ENCODE data around the gene PSORS1C1. TPM values are rescaled to one million over a fixed set of nuclear protein-coding genes. Genes with fewer than 3 reads are reported as not detected.

The PSORS1C1 gene
- total RNA-seq, 1 donor from 2014 or later = 1.9 TPM

DNA sequence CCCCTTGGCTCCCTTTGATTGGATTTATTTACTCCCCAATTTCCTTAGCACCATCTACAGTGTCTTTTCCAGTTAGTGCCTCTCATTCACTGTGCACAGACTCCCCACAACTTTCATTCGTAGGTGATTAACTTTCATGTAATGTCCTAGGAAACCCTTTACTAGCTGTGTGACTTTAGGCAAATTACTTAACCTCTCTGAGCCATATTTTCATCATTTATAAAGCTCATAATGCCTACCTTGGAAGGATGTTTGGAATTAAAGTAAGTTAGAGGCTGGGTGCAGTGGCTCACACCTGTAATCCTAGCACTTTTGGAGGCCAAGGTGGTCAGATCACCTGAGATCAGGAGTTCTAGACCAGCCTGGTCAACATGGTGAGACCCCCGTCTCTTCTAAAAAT, 22.4 kb upstream of the PSORS1C1 start:
- intact Hi-C loops (cut with DNase I) = no loop called here
- ATAC-seq = no peak

DNA sequence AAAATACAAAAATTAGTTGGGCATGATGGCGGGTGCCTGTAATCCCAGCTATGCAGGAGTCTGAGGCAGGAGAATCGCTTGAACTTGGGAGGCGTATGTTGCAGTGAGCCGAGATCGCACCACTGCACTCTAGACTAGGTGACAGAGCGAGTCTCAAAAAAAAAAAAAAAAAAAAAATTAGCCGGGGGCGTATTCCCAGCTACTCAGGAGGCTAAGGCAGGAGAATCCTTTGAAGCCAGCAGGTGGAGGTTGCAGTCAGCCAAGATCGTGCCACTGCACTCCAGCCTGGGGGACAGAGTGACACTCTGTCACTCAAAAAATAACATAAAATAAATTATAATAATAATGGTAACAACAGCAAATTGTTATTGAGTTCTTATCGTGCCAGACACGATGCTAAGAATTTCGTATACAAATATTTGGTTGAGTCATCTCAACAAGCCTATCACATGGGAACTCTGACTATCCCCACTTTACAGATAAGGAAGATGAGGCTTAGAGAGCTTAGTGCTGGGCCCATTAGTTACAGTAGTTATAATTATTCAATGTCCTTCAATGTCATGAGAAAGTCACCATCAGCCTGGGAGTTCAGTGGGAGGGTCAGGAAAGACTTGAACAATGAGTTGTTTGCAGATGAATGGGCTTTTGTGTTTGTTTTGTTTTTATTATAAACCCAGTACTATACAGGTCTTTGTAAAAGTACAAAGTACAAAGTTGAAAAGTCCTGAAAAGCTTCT, 21.7 kb upstream of the PSORS1C1 start:
- DNase-seq (ENCODE audit: missing footprints) (no peak), ATAC-seq (no peak)
- intact Hi-C loops (cut with DNase I) = no loop called here

More for the DNA sequence above, 22.4 kb upstream of the PSORS1C1 start:
- DNase-seq (ENCODE audit: missing footprints) = no peak

- ATAC-seq = no peak
Measured at GRCh38 chr6:31094389-31094881, 20.2 kb upstream of the PSORS1C1 start.

GRCh38 chr6:31096215-31096614, 18.4 kb upstream of the PSORS1C1 start:
- ATAC-seq (no peak), DNase-seq (ENCODE audit: missing footprints) (no peak)
- intact Hi-C loops (cut with DNase I) = no loop called here

More at GRCh38 chr6:31094389-31094881, 20.2 kb upstream of the PSORS1C1 start:
- no peak for DNase-seq (ENCODE audit: missing footprints)
- intact Hi-C loops (cut with DNase I) = no loop called here

- intact Hi-C loops (cut with DNase I) = no loop called here
- no peak for DNase-seq (ENCODE audit: missing footprints)
- ATAC-seq = no peak
Measured at GRCh38 chr6:31096656-31097055, 17.9 kb upstream of the PSORS1C1 start.

DNA sequence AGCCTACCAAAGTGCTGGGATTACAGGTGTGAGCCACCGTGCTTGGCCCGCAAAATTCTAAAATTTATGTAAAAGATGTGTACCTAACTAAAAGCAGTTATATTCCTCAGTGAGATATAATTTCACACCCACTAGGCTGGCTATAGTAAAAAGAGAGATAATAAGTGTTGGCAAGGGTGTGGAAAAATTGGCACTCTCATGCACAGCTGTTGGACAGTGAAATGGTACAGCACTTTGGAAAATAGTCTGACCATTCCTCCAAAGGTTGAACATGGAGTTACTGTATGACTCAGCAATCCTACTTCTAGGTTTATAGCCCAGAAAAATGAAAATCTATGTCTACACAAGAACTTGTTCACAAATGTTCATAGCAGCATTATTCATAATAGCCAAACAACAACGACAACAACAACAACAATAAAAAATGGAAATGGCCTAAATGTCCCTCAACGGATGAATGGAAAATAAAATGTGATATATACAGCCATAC, 16.1 kb upstream of the PSORS1C1 start:
- no peak for ATAC-seq

GRCh38 chr6:31103136-31103535, 11.5 kb upstream of the PSORS1C1 start:
- no peak for ATAC-seq
- no peak for DNase-seq (ENCODE audit: missing footprints)
- intact Hi-C loops (cut with DNase I) = no loop called here

More for the DNA sequence above, 16.1 kb upstream of the PSORS1C1 start:
- no peak for DNase-seq (ENCODE audit: missing footprints)
- intact Hi-C loops (cut with DNase I) = no loop called here

GRCh38 chr6:31107052-31107451, 7.5 kb upstream of the PSORS1C1 start:
- DNase-seq (ENCODE audit: missing footprints) (no peak), ATAC-seq (no peak)
- intact Hi-C loops (cut with DNase I) = no loop called here

DNA sequence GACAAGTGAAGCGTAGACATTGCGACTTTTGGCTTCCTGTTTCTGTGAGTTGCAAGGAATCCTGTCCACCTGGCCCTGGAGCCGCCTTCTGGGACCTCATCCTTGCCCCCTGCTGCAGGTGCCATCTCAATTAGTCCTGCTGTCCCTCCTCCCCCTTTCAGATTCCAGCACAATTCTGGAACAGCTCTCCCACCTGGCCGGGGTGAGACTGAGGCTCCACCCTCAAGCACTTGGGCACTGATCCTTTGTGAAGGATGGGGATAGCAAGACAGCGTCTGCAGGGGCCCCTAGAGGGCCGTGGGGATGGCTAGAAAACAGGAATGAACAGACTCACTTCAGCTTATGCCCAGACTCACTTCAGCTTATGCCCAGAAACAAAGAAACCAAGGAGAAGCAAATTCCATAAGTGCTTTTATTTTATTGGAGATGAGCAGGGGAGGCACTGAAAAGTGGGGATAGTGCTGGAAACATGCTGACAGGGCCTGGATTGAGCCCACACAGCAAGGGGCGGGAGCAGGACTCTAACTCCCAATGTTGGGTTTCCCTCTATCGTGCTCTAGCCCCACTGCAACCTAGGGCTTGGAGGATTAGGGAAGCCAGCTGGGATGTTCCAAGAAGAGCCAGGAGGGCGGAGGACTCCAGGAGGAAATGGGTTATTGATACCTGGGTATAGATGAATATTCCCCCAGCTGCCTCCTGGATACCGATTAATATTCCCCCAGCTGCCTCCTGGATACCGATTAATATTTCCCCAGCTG, 3.6 kb upstream of the PSORS1C1 start:
- intact Hi-C loops (cut with DNase I) = no loop called here
- DNase-seq (ENCODE audit: missing footprints) (no peak), ATAC-seq (no peak)

DNA sequence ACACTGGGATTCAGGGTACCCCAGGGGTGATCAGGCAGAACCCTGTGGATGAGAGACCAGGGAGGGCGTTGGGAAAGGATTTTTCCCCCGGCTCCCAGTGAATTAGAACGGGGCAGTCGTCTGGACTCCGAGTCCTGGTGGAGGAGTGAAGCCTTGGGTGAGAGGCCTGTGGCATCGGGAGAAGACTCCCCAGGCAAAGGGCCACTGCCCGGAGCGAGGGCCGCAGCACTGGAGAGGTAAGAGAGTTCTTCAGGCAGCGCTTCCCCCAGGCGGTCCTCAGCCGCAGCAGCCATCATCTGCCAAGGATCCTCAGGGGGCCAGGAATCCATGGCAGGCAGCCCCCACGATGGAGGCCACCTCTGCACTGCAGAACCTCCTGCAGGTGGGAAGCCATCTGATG, 2.9 kb upstream of the PSORS1C1 start:
- ATAC-seq = no peak
- intact Hi-C loops (cut with DNase I) = no loop called here

DNA sequence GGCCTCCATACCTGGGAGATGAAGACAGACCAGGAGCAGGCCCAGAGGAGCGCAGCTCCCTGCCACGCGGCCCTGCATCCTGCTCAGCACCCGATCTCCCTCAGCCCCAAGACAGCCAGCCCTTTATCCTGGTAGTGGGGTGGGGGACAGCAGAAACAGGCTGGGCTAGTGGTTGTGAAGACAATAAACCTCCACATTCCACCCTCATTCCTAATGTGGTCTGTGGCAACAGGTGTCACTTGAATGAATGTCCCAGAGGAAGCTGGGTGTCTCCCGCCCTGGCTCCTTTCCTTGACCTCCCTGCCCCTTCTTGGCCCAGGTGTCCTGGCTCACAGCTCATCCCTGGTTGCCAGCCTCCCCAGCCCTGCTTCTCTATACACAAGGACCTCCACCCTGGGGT, 2.1 kb upstream of the PSORS1C1 start, which contains the start of gene C6orf15:
C6orf15 (minus strand) TSS at position 98 of the 400 bp plus-strand sequence; CDS start at position 78, 20 bp downstream.
- ATAC-seq (no peak), DNase-seq (ENCODE audit: missing footprints) (no peak)
- intact Hi-C loops (cut with DNase I) = no loop called here

More for the DNA sequence above, 2.9 kb upstream of the PSORS1C1 start:
- no peak for DNase-seq (ENCODE audit: missing footprints)

DNA sequence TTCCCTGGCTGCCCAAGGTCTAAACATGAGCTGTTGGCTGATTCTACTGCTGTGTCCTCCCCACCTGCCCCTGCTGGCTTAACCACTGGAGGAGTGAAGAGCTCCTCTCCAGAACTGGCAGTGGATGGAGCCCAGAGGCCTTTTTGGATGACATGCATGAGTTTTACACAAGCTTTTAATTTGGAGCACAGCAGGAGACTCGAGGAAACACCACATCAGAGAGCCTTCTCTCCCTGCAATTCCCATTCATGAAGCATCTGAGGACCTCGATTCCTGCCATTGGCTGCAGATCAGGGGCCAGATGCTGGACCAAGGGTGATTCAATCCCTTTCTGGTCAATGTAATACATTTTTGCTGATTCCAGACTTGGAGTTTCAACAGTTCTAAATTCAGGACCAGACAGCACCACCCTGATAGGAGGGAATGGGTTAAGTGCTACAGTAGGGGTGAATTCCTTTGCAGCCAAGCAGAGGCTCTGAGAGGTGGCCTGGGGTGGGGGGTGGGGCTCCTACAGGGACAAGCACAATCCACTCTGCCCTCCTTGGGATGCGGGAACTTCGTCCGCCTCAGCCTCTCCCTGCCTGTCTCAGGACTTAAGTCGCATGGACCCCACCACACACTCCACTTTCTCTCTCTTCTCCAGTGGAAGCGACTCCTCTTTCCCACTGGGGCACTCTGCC, 599 bp upstream of the PSORS1C1 start:
- intact Hi-C loops (cut with DNase I) = no loop called here
- no peak for DNase-seq (ENCODE audit: missing footprints)
- no peak for ATAC-seq

- DNase-seq (ENCODE audit: missing footprints) (no peak), ATAC-seq (no peak)
- intact Hi-C loops (cut with DNase I) = no loop called here
Measured at GRCh38 chr6:31114970-31115849, 610 bp downstream of the PSORS1C1 start.

DNA sequence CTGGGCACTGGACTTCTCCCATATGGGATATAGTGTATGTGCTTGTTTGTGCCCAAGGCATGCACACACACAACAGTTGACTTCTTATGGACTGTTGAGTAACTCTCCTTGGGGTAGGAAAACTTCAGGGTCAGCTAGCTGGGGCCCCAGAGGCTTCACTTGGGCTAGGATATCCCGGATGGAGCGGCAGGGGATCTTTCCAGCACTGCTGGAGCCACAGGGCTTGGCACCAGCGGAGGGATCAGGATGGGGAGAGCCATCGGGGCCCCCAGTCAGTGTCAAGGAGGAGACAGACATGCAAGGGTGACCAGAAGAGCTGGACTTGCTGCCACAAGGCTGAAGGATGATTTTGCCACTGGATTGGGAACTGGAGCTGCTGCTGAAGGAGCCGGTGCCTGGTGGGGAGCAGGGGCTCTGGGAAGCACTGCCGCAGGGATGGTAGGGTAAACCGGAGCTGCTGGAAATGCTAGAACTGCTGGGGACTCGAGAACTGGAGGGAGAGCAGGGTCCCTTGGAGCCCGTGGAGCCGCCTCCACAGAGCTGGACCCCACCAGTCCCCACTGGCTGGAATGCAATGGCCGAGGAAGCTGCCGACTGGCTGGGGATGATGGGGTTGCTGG, 1.5 kb downstream of the PSORS1C1 start:
- intact Hi-C loops (cut with DNase I) = no loop called here
- ATAC-seq = no peak
- no peak for DNase-seq (ENCODE audit: missing footprints)

DNA sequence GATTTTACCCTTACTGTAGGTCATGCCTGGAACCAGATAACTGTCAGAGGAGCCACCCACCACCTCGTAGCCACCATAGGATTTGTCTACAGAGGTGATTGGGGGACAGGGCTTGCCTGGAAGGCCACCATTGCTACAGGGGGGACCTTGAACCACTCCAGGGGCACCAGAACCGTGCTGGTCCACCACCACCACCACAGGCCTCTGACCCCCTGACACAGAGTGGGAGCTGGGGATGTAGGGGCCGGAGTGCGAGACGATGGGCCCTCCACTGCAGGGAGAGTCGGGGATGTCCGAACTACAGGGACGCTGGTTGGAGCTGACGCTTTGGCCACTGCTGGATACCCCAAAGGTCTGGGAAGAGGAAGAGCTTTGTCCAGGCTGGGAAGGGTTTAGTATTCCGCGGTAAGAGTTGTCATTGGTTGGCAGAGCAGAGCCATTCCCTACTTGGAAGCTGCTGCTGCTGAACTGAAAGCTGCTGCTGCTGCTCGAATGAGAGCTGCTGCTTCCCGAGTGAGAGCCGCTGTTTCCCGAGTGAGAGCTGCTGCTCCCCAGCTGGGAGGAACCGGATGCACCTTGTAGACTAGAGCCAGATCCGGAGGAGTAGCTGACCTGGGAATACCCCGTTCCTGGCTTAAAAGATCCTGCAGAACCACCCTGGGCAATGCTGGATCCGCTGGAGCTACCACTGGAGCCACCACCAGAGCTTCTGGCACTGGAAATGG, 2.2 kb downstream of the PSORS1C1 start:
- ATAC-seq (peak; percentile 31), DNase-seq (ENCODE audit: missing footprints) (no peak)
- intact Hi-C loops (cut with DNase I) = no loop called here

DNA sequence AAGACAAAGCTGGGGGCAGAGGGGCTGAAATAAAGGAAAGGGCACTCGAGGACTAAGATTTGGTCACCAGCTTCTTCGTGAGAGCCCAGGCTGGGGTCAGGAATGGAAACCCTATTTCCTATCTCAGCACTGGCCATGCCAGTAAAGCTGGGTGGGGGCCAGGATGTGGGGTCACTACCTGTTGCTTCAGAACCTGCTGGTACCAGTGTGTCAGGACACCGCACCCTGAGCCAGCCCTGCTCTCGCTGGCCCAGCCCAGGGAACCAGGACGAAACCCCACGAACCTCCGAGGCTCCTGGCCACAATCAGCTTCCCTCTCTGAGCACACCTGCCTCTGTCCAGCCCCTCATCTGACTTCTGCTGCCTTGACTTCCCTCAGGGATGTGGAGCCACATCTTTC, 3.6 kb downstream of the PSORS1C1 start:
- intact Hi-C loops (cut with DNase I) = no loop called here
- no peak for DNase-seq (ENCODE audit: missing footprints)
- no peak for ATAC-seq

DNA sequence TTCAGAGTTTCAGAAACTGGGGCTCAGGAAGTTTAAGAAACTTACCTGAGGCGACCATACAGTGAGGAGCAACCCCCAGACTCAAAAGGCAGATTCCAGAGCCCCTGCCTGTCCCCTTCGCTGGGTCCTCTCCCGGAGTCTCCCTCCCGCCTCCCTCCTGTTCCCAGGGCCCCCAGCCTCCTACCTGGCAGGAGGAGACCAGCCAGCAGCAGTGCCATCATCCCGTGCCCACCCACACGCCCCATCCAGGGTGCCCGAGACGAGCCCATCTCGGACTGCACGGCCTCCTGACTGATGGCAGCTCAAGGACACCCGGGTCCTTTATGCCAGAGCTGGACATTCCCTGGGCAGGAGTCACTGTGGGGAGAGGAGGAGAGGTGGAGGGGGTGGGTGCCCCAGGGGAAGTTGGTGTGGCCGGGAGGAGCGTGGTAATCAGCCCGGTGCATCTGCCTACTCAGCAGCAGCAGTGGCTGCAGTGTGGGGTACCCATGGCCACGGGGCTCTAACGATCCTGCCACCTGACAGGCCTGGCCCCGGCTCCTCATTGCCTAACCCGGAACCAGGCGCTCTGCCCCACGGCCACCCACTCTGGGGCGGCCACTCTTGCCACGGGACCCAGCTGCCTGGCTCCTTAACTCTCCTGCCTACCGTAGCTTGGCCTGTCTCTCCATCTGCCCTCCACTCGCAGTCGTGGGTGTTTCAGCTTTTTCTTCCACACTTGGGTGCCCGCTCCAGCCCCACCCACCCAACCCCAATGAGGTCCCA, 5.7 kb downstream of the PSORS1C1 start, which contains the start of gene CDSN:
CDSN (minus strand) TSS at position 296 of the 765 bp plus-strand sequence; CDS start at position 269, 27 bp downstream.
- DNase-seq (ENCODE audit: missing footprints) (peak; percentile 46), ATAC-seq (no peak)
- intact Hi-C loops (cut with DNase I) = no loop called here

Measured in Right ventricle myocardium inferior (tissue), 1 donor.